GM12892 (cell line): Measurements from ENCODE around the gene GTPBP10.

ENCODE experiments used
- POLR2A ChIP-seq: IDR thresholded peaks from 2 replicates; pipeline ENCODE4 v1.6.1; 2011; ENCODE audit warnings: low read depth, low read length, control low read depth
- POLR2AphosphoS5 ChIP-seq: IDR thresholded peaks from 2 replicates; pipeline ENCODE4 v1.6.1; 2011; ENCODE audit warnings: low read depth, low read length, control low read depth

GRCh38 chr7:90383422-90383821, 36.9 kb downstream of the GTPBP10 start:
- TF ChIP-seq POLR2A (no peak), POLR2AphosphoS5 (no peak)
